ENCODE data around the gene TNFRSF1A. TPM values are rescaled to one million over a fixed set of nuclear protein-coding genes. Genes with fewer than 3 reads are reported as not detected.

The TNFRSF1A gene
- total and polyA plus RNA-seq, 2 of the 13 experiments (the other 11 are each of a cell fraction or from before 2014, with no cell fraction given) = 41.5 to 61.2 TPM

DNA sequence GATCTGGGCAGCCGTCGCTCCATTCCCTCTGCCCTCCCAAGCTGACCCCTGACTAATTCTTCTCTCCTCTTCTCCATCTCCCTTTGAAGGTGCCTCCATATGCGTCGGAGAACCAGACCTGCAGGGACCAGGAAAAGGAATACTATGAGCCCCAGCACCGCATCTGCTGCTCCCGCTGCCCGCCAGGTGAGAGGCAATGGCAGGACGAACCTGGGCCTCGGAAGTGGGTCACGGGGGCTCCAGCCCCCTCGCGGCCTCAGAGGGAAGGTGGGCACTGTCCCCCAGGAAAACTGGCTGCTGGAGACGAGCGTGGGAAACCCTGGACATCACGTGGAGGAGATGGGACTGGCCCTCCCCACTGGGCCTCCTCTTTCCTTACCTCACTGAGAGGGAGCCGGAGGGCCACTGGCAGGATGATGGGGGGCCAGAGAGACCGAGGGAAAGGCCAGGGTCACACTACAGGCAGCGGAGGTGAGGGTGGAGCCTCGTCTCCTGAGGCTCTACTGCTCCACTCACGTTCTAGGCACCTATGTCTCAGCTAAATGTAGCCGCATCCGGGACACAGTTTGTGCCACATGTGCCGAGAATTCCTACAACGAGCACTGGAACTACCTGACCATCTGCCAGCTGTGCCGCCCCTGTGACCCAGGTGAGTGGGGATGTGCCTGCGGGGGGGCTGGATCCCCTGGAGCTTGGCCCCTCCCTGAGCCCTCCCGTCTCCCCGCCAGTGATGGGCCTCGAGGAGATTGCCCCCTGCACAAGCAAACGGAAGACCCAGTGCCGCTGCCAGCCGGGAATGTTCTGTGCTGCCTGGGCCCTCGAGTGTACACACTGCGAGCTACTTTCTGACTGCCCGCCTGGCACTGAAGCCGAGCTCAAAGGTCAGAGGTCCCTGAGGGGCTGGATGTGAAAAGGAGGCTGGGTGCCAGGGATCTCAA lies 42.9 kb upstream of the TNFRSF1A start (continued):
- TF ChIP-seq RFXAP (CRISPR knock-in tag; IDR thresholded peaks at IDR 0.05; ENCODE audit: borderline replicate concordance) (peak; percentile 34; the same call in 1 of the 2 replicates), HNRNPL (IDR thresholded peaks at IDR 0.05; ENCODE audit: low read depth, low read length) (peak; percentile 95), AGO2 (optimal IDR thresholded peaks at IDR 0.05; ENCODE audit: low read depth, low read length) (peak; percentile 47), ZNF782 (CRISPR knock-in tag; IDR thresholded peaks at IDR 0.05; ENCODE audit: borderline replicate concordance) (no peak), ZXDC (CRISPR knock-in tag; IDR thresholded peaks at IDR 0.05) (0 out of 2 replicates have a peak, but pooled peaks have one; percentile 9), FOSL1 (CRISPR knock-in tag; IDR thresholded peaks at IDR 0.05; ENCODE audit: borderline replicate concordance) (no peak), ZNF644 (CRISPR knock-in tag; IDR thresholded peaks at IDR 0.05; ENCODE audit: low read depth) (no peak), BRCA1 (CRISPR knock-in tag; IDR thresholded peaks at IDR 0.05) (no peak), RAD51 (IDR thresholded peaks at IDR 0.05; ENCODE audit: borderline replicate concordance) (no peak), ZNF776 (CRISPR knock-in tag; IDR thresholded peaks at IDR 0.05) (peak; percentile 46; the same call in 1 of the 2 replicates), SNAI1 (CRISPR knock-in tag; IDR thresholded peaks at IDR 0.05; ENCODE audit: borderline replicate concordance) (peak; percentile 36; the same call in 1 of the 2 replicates), DNMT1 (CRISPR knock-in tag; IDR thresholded peaks at IDR 0.05) (no peak), MXD1 (CRISPR knock-in tag; IDR thresholded peaks at IDR 0.05) (peak; percentile 17; the same call in 1 of the 2 replicates), TIGD3 (CRISPR knock-in tag; IDR thresholded peaks at IDR 0.05; ENCODE audit: borderline replicate concordance) (peak; percentile 20; the same call in 1 of the 2 replicates), ZSCAN9 (CRISPR knock-in tag; IDR thresholded peaks at IDR 0.05; ENCODE audit: borderline replicate concordance) (no peak), ZNF556 (CRISPR knock-in tag; IDR thresholded peaks at IDR 0.05; ENCODE audit: borderline replicate concordance) (no peak), ZNF547 (CRISPR knock-in tag; IDR thresholded peaks at IDR 0.05) (peak; percentile 3; the same call in 1 of the 2 replicates), SAP130 (CRISPR knock-in tag; IDR thresholded peaks at IDR 0.05; ENCODE audit: low read depth) (peak; percentile 27; the same call in 1 of the 2 replicates), ZNF670 (CRISPR knock-in tag; IDR thresholded peaks at IDR 0.05; ENCODE audit: borderline replicate concordance) (peak; percentile 19; the same call in 1 of the 2 replicates), ZNF138 (CRISPR knock-in tag; IDR thresholded peaks at IDR 0.05; ENCODE audit: low read depth) (no peak)
